Measurements from ENCODE around the gene PRAC2. TPM values are rescaled to one million over a fixed set of nuclear protein-coding genes. Genes with fewer than 3 reads are reported as not detected.

PRAC2 gene
- total and polyA plus RNA-seq, 2 of the 13 experiments (the other 11 are each of a cell fraction or from before 2014, with no cell fraction given), result not detected

- no TSS peak for BruUV-seq (replicated peaks)
Observed at GRCh38 chr17:48731355-48731754, 8.4 kb downstream of the PRAC2 start.

GRCh38 chr17:48732688-48733629 is 10.0 kb downstream of the PRAC2 start:
- intact Hi-C loops (cut with micrococcal nuclease; ENCODE audit: unreplicated experiment), result no loop called here
- no peak overlapping the region for H3K27ac ChIP-seq (ENCODE audit: extremely low read length, insufficient read depth, low read length)
- 18% methylated on average over 33 of the region's 50 CpGs for WGBS (ENCODE audit: low lambda C conversion rate)
- H3K4me2 ChIP-seq (ENCODE audit: low read depth, low read length), result peak overlapping the region; percentile 18
- no peak overlapping the region for H2AFZ ChIP-seq (ENCODE audit: low read length)
- no peak for DNase-seq (ENCODE audit: low spot score)
- H3K9me3 ChIP-seq (ENCODE audit: low read length), result no peaks in the 10 kb centered on the region
- POLR2A ChIA-PET, result no interaction called here
- H3K36me3 ChIP-seq (replicated peaks in 1 of 2; ENCODE audit: control insufficient read depth in 1 of 2, insufficient read depth in 2 of 2, low read length in 2 of 2), result no peaks in the 10 kb centered on the region
- peak; percentile 59 for ATAC-seq
- FAIRE-seq, result no peak
- BruUV-seq (replicated peaks), result no TSS peak
- H3K4me3 ChIP-seq (replicated peaks in 1 of 3; ENCODE audit: insufficient read depth in 1 of 3, low read depth in 2 of 3, low read length in 3 of 3), result peak overlapping the region in 1 of 3 experiments; percentile 31; a peak in 1 of 6 replicates
- H3K79me2 ChIP-seq (ENCODE audit: insufficient read depth, low read length), result no peaks in the 10 kb centered on the region
- CTCF ChIA-PET (ENCODE audit: low intra/inter-chr PET ratio, low total read pairs), result no interaction called here
- H3K9ac ChIP-seq (ENCODE audit: insufficient read depth, low read depth, low read length), result no peak overlapping the region
- H4K20me1 ChIP-seq (ENCODE audit: insufficient read depth, low read length), result peaks cover 4% of the 10 kb centered on the region; the same call in 1 of the 2 replicates
- H3K27me3 ChIP-seq (ENCODE audit: control insufficient read depth in 1 of 2, insufficient read depth in 2 of 2, low read length in 2 of 2), result peaks cover 12 to 92% of the 10 kb centered on the region in 2 experiments; a peak in 4 of 5 replicates
- in situ Hi-C loops (cut with HindIII; ENCODE audit: extremely low pct_ligation_motif_present, low pct_unique_long_range_greater_than_20kb), result no loop called here
- H3K4me1 ChIP-seq (ENCODE audit: insufficient read depth, low read length), result peaks cover 8% of the 10 kb centered on the region
- TF ChIP-seq ZNF510 (CRISPR knock-in tag; IDR thresholded peaks at IDR 0.05; ENCODE audit: low read depth) (no peak), ZBTB7A (CRISPR knock-in tag; IDR thresholded peaks at IDR 0.05) (0 out of 2 replicates have a peak, but pooled peaks have one; percentile 32), ZNF557 (CRISPR knock-in tag; IDR thresholded peaks at IDR 0.05) (no peak), BCLAF1 (IDR thresholded peaks at IDR 0.05) (no peak), RBM39 (IDR thresholded peaks at IDR 0.05; ENCODE audit: low read depth, low read length, poor library complexity, severe bottlenecking) (peak; percentile 36), ZBTB42 (CRISPR knock-in tag; IDR thresholded peaks at IDR 0.05) (no peak), SNAI1 (CRISPR knock-in tag; IDR thresholded peaks at IDR 0.05; ENCODE audit: borderline replicate concordance) (no peak), BCL6 (CRISPR knock-in tag; IDR thresholded peaks at IDR 0.05) (peak; percentile 78)

More at GRCh38 chr17:48731355-48731754, 8.4 kb downstream of the PRAC2 start:
- H3K27me3 ChIP-seq (ENCODE audit: control insufficient read depth in 1 of 2, insufficient read depth in 2 of 2, low read length in 2 of 2), result peaks cover 17 to 96% of the 10 kb centered on the region in 2 experiments; a peak in 4 of 5 replicates
- no peak overlapping the region for H2AFZ ChIP-seq (ENCODE audit: low read length)
- H3K4me2 ChIP-seq (ENCODE audit: low read depth, low read length), result no peak overlapping the region
- no peak for FAIRE-seq
- TF ChIP-seq ZNF562 (CRISPR knock-in tag; IDR thresholded peaks at IDR 0.05; ENCODE audit: borderline replicate concordance) (no peak), SMYD3 (CRISPR knock-in tag; IDR thresholded peaks at IDR 0.05) (no peak)
- ATAC-seq, result no peak
- no peaks in the 10 kb centered on the region for H3K79me2 ChIP-seq (ENCODE audit: insufficient read depth, low read length)
- peaks cover 4% of the 10 kb centered on the region; the same call in 1 of the 2 replicates for H4K20me1 ChIP-seq (ENCODE audit: insufficient read depth, low read length)
- CTCF ChIA-PET (ENCODE audit: low intra/inter-chr PET ratio, low total read pairs), result no interaction called here
- intact Hi-C loops (cut with micrococcal nuclease; ENCODE audit: unreplicated experiment), result no loop called here
- POLR2A ChIA-PET, result no interaction called here
- no peaks in the 10 kb centered on the region for H3K9me3 ChIP-seq (ENCODE audit: low read length)
- peaks cover 8% of the 10 kb centered on the region for H3K4me1 ChIP-seq (ENCODE audit: insufficient read depth, low read length)
- no peak overlapping the region for H3K4me3 ChIP-seq (replicated peaks in 1 of 3; ENCODE audit: insufficient read depth in 1 of 3, low read depth in 2 of 3, low read length in 3 of 3)
- H3K36me3 ChIP-seq (replicated peaks in 1 of 2; ENCODE audit: control insufficient read depth in 1 of 2, insufficient read depth in 2 of 2, low read length in 2 of 2), result no peaks in the 10 kb centered on the region
- no peak overlapping the region for H3K27ac ChIP-seq (ENCODE audit: extremely low read length, insufficient read depth, low read length)
- in situ Hi-C loops (cut with HindIII; ENCODE audit: extremely low pct_ligation_motif_present, low pct_unique_long_range_greater_than_20kb), result no loop called here
- no peak overlapping the region for H3K9ac ChIP-seq (ENCODE audit: insufficient read depth, low read depth, low read length)
- no peak for DNase-seq (ENCODE audit: low spot score)

Measured in HepG2 (cell line).